Measurements from ENCODE around the gene ST8SIA6.

DNA sequence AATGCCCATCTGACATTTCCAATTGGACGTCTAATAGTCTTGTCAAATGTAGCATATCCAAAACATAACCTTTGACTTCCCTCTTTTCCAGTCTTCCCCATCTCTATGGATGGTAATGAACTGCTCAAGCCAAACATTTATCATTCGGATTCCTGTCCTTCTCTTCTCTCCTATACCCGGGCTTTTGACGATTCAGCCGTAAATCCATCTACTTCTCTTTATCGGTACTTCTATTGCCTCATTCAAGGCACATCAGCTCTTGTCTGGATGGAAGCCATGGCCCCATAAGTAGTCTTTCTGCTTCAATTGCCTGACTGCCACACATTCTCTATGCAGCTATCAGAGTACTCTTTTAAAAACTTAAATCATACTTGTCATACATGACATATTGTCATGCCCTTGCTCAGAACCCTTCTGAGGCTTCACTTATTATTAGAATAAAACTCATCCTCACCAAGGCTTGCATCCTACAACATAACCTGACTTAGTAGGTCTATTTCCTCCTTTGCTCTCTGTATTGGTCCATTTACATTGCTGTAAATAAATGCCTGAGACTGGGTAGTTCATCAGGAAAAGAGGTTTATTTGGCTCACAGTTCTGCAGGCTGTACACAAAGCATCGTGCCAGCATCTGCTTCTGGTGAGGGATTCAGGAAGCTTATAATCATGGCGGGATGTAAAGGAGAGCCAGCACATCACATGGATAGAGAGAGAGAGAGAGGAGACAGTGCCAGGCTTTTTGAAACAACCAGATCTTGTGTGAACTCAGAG, 37.8 kb downstream of the ST8SIA6 start:
- TF ChIP-seq ZNF510 (tag by site-specific recombination; IDR thresholded peaks at IDR 0.05; ENCODE audit: insufficient replicate concordance) (no peak), ZNF302 (tag by site-specific recombination; IDR thresholded peaks at IDR 0.05; ENCODE audit: low read depth) (no peak)
- TF ChIP-seq, protein P1, sequence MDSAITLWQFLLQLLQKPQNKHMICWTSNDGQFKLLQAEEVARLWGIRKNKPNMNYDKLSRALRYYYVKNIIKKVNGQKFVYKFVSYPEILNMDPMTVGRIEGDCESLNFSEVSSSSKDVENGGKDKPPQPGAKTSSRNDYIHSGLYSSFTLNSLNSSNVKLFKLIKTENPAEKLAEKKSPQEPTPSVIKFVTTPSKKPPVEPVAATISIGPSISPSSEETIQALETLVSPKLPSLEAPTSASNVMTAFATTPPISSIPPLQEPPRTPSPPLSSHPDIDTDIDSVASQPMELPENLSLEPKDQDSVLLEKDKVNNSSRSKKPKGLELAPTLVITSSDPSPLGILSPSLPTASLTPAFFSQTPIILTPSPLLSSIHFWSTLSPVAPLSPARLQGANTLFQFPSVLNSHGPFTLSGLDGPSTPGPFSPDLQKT (IDR thresholded peaks at IDR 0.05; ENCODE audit: borderline replicate concordance, low read depth, low read length) = no peak

All from HEK293 (cell line).